ENCODE measurements around the gene ADARB2. TPM values are rescaled to one million over a fixed set of nuclear protein-coding genes. Genes with fewer than 3 reads are reported as not detected.

The ADARB2 gene
- total and polyA plus RNA-seq, 10 of the 15 experiments (the other 5 are each of a cell fraction or from before 2014, with no cell fraction given), result 0.02 to 4.1 (median 0.76) TPM

DNA sequence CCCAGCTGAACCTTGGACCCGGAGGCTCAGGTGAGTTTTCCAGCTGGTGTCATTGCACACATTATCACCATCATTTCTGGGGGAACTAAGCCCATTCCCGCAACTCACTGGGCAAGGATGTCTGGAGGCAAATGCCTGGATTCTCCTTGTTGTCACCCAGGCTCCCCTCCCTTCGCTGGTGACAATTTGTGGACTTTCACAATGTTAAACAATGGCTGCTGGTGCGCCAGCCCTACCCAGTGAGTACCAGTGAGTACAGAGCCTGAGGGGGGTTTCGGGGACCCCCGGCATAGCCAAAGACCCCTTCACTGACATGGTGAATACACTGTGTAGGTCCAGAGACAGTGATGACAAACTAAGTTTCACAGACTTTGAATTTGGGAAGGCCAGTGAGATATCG, 189.2 kb downstream of the ADARB2 start (continued):
- no peak for TF ChIP-seq NKRF (conservative IDR thresholded peaks at IDR 0.05)

GRCh38 chr10:1546431-1547110, 190.8 kb downstream of the ADARB2 start:
- Histone ChIP-seq H3K9me3 (replicated peaks; ENCODE audit: control insufficient read depth, insufficient read depth, low read length) (no peaks in the 10 kb centered on the region; the same call in 2 of the 3 replicates), H3K79me2 (ENCODE audit: control insufficient read depth, insufficient read depth, low read length) (no peaks in the 10 kb centered on the region), H2AFZ (ENCODE audit: control insufficient read depth, low read depth, low read length) (no peak overlapping the region), H4K20me1 (ENCODE audit: control insufficient read depth, insufficient read depth) (no peaks in the 10 kb centered on the region), H3K9ac (ENCODE audit: control insufficient read depth, insufficient read depth, low read length) (no peak overlapping the region), H3K36me3 (ENCODE audit: control insufficient read depth in 2 of 2, insufficient read depth in 2 of 2, low read length in 1 of 2) (no peaks in the 10 kb centered on the region), H3K27ac (ENCODE audit: control insufficient read depth, insufficient read depth) (no peak overlapping the region), H3K4me3 (no peak overlapping the region), H3K27me3 (replicated peaks in 1 of 2; ENCODE audit: control insufficient read depth in 2 of 2, insufficient read depth in 2 of 2, low read length in 1 of 2) (no peaks in the 10 kb centered on the region), H3K4me2 (ENCODE audit: control insufficient read depth, insufficient read depth) (no peak overlapping the region), H3K4me1 (ENCODE audit: control insufficient read depth, insufficient read depth, low read length) (peaks cover 7% of the 10 kb centered on the region)
- CTCF ChIA-PET, result interaction anchor here (1.4 kb wide), 1 partner anchor 126 kb away, joined by 5 read pairs; no protein-coding TSS in a partner anchor
- SMC1A ChIA-PET (ENCODE audit: uncharacterized antibody, unreplicated experiment), result no interaction called here
- TF ChIP-seq RUNX3 (IDR thresholded peaks at IDR 0.05; ENCODE audit: low read length) (no peak), MTA2 (IDR thresholded peaks at IDR 0.05; ENCODE audit: low read depth) (no peak), HDGF (IDR thresholded peaks at IDR 0.05) (no peak), EGR1 (IDR thresholded peaks at IDR 0.05; ENCODE audit: borderline replicate concordance in 1 of 2, low read depth in 2 of 2, low read length in 2 of 2) (no peak), POLR2A (IDR thresholded peaks at IDR 0.05; ENCODE audit: low read depth, low read length) (no peak), NR2C1 (IDR thresholded peaks at IDR 0.05) (no peak), FOS (IDR thresholded peaks at IDR 0.05; ENCODE audit: borderline replicate concordance, extremely low read depth, insufficient read length) (no peak), GATAD2B (conservative IDR thresholded peaks at IDR 0.05; ENCODE audit: low read depth) (no peak), NBN (IDR thresholded peaks at IDR 0.05) (no peak), CREB1 (IDR thresholded peaks at IDR 0.05; ENCODE audit: low read depth) (no peak), ZSCAN29 (IDR thresholded peaks at IDR 0.05) (no peak)
- TF ChIP-seq, protein P1, sequence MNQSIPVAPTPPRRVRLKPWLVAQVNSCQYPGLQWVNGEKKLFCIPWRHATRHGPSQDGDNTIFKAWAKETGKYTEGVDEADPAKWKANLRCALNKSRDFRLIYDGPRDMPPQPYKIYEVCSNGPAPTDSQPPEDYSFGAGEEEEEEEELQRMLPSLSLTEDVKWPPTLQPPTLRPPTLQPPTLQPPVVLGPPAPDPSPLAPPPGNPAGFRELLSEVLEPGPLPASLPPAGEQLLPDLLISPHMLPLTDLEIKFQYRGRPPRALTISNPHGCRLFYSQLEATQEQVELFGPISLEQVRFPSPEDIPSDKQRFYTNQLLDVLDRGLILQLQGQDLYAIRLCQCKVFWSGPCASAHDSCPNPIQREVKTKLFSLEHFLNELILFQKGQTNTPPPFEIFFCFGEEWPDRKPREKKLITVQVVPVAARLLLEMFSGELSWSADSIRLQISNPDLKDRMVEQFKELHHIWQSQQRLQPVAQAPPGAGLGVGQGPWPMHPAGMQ (IDR thresholded peaks at IDR 0.05; ENCODE audit: borderline replicate concordance), result no peak
- BruUV-seq (replicated peaks), result no TSS peak
- FAIRE-seq (no peak), ATAC-seq (no peak), DNase-seq (ENCODE audit: low read depth, low spot score) (no peak)
- RAD21 ChIA-PET (ENCODE audit: unreplicated experiment), result no interaction called here
- in situ Hi-C loops (cut with MboI), result no loop called here
- intact Hi-C loops (cut with micrococcal nuclease; ENCODE audit: unreplicated experiment), result no loop called here
- WGBS (ENCODE audit: insufficient coverage, insufficient replicate concordance, low lambda C conversion rate, missing lambda C conversion rate), result 52% methylated on average over 19 of the region's 19 CpGs
- POLR2A ChIA-PET, result no interaction called here

All from GM12878 (cell line).